H9 (cell line): ENCODE data around the gene S100A4. TPM values are rescaled to one million over a fixed set of nuclear protein-coding genes. Genes with fewer than 3 reads are reported as not detected.

Experiments
- DNase-seq: peaks from one replicate; pipeline ENCODE4 v3.0.0-alpha.2; 2017
- H2AFZ ChIP-seq: one replicate; pipeline ENCODE4 v1.6.1; 2013; ENCODE audit warnings: mild to moderate bottlenecking, low read length, control low read depth, moderate library complexity
- H2AK5ac ChIP-seq: 2 replicates; pipeline ENCODE4 v1.6.1; 2013; ENCODE audit warnings: low read length, control low read depth, mixed read lengths; ENCODE audit not compliant: insufficient read length
- H2BK120ac ChIP-seq: one replicate; pipeline ENCODE4 v1.6.1; 2013; ENCODE audit warnings: low read depth, mild to moderate bottlenecking, low read length, control low read depth, inconsistent platforms; ENCODE audit not compliant: poor library complexity, severe bottlenecking
- H2BK12ac ChIP-seq: 2 replicates; pipeline ENCODE4 v1.6.1; 2013; ENCODE audit warnings: low read length, control low read depth, mixed read lengths, low read depth; ENCODE audit not compliant: insufficient read length
- H2BK15ac ChIP-seq: 2 replicates; pipeline ENCODE4 v1.6.1; 2013; ENCODE audit warnings: low read depth, low read length, control low read depth
- H2BK20ac ChIP-seq: one replicate; pipeline ENCODE4 v1.6.1; 2013; ENCODE audit warnings: low read depth, mild to moderate bottlenecking, low read length, control low read depth, inconsistent platforms; ENCODE audit not compliant: poor library complexity, severe bottlenecking
- H2BK5ac ChIP-seq: 2 replicates; pipeline ENCODE4 v1.6.1; 2013; ENCODE audit warnings: low read length, control low read depth, mixed read lengths; ENCODE audit not compliant: insufficient read length
- H3K14ac ChIP-seq: 2 replicates; pipeline ENCODE4 v1.6.1; 2013; ENCODE audit warnings: low read length, control low read depth; ENCODE audit not compliant: insufficient read depth
- H3K18ac ChIP-seq: 2 replicates; pipeline ENCODE4 v1.6.1; 2013; ENCODE audit warnings: low read depth, mild to moderate bottlenecking, mixed read lengths, low read length, control low read depth; ENCODE audit not compliant: insufficient read length
- H3K23ac ChIP-seq: 2 replicates; pipeline ENCODE4 v1.6.1; 2013; ENCODE audit warnings: low read length, control low read depth, mixed read lengths, low read depth; ENCODE audit not compliant: insufficient read length
- H3K23me2 ChIP-seq: 2 replicates; pipeline ENCODE4 v1.6.1; 2013; ENCODE audit warnings: low read depth, mild to moderate bottlenecking, mixed read lengths, low read length, control low read depth; ENCODE audit not compliant: insufficient read length, poor library complexity, severe bottlenecking
- H3K27ac ChIP-seq: 2 replicates; pipeline ENCODE4 v1.5.1; 2013; ENCODE audit warnings: low read length, control low read depth, mixed read lengths, low read depth; ENCODE audit not compliant: insufficient read length
- H3K27me3 ChIP-seq: 2 replicates; pipeline ENCODE4 v1.6.1; 2013; ENCODE audit warnings: low read length, control low read depth, inconsistent platforms; ENCODE audit not compliant: insufficient read depth
- H3K4ac ChIP-seq: 2 replicates; pipeline ENCODE4 v1.6.1; 2013; ENCODE audit warnings: low read depth, mild to moderate bottlenecking, control low read depth, inconsistent platforms, low read length, moderate library complexity
- H3K4me1 ChIP-seq: 2 replicates; pipeline ENCODE4 v1.6.1; 2013; ENCODE audit warnings: low read length, control low read depth, inconsistent platforms; ENCODE audit not compliant: insufficient read depth
- H3K4me2 ChIP-seq: 2 replicates; pipeline ENCODE4 v1.6.1; 2013; ENCODE audit warnings: low read length, control low read depth, mixed read lengths; ENCODE audit not compliant: insufficient read length, insufficient read depth
- H3K56ac ChIP-seq: 2 replicates; pipeline ENCODE4 v1.6.1; 2013; ENCODE audit warnings: low read depth, mild to moderate bottlenecking, mixed read lengths, low read length, control low read depth; ENCODE audit not compliant: insufficient read length
- H3K79me1 ChIP-seq: 2 replicates; pipeline ENCODE4 v1.6.1; 2013; ENCODE audit warnings: low read depth, mild to moderate bottlenecking, moderate library complexity, low read length, control low read depth, inconsistent platforms; ENCODE audit not compliant: insufficient read depth, poor library complexity, severe bottlenecking
- H3K79me2 ChIP-seq: 2 replicates; pipeline ENCODE4 v1.6.1; 2013; ENCODE audit warnings: low read length, control low read depth, inconsistent platforms; ENCODE audit not compliant: insufficient read depth
- H3K9ac ChIP-seq: 2 replicates; pipeline ENCODE4 v1.6.1; 2013; ENCODE audit warnings: low read length, control low read depth, mixed read lengths; ENCODE audit not compliant: insufficient read length; ENCODE audit errors: extremely low read depth
- H3K9me3 ChIP-seq: one replicate; pipeline ENCODE4 v1.6.1; 2013; ENCODE audit warnings: low read depth, low read length, inconsistent platforms; ENCODE audit not compliant: control insufficient read depth
- H3T11ph ChIP-seq: one replicate; pipeline ENCODE4 v1.6.1; 2013; ENCODE audit warnings: mild to moderate bottlenecking, low read length, control low read depth, inconsistent platforms
- H4K20me1 ChIP-seq: one replicate; pipeline ENCODE4 v1.6.1; 2013; ENCODE audit not compliant: control insufficient read depth, insufficient read length, insufficient read depth
- H4K5ac ChIP-seq: 2 replicates; pipeline ENCODE4 v1.6.1; 2013; ENCODE audit warnings: low read depth, mild to moderate bottlenecking, mixed read lengths, low read length, control low read depth; ENCODE audit not compliant: insufficient read length
- H4K8ac ChIP-seq: replicated peaks from 2 replicates; pipeline ENCODE4 v1.6.1; 2013; ENCODE audit warnings: low read length, control low read depth, mixed read lengths, low read depth; ENCODE audit not compliant: insufficient read length
- H4K91ac ChIP-seq: 2 replicates; pipeline ENCODE4 v1.6.1; 2013; ENCODE audit warnings: low read depth, mild to moderate bottlenecking, moderate library complexity, mixed read lengths, low read length, control low read depth; ENCODE audit not compliant: insufficient read length
- H3K27ac Mint-ChIP-seq, 3 experiments: 2 replicates in 2 of 3; 3 replicates in 1 of 3; pipeline ENCODE4 v1.8.0; 2020 to 2021; ENCODE audit warnings: mixed read lengths in 3 of 3, mild to moderate bottlenecking in 1 of 3, moderate library complexity in 1 of 3
- H3K27me3 Mint-ChIP-seq: 2 replicates; pipeline ENCODE4 v1.8.0; 2021; ENCODE audit warnings: low read depth, mild to moderate bottlenecking, moderate library complexity, mixed read lengths
- H3K36me3 Mint-ChIP-seq, 3 experiments: 2 replicates in 2 of 3; 3 replicates in 1 of 3; pipeline ENCODE4 v1.8.0; 2020 to 2021; ENCODE audit warnings: low read depth in 3 of 3, mixed read lengths in 3 of 3; ENCODE audit not compliant: insufficient read depth in 1 of 3
- H3K4me1 Mint-ChIP-seq, 2 experiments: 2 replicates each; pipeline ENCODE4 v1.8.0; 2020; ENCODE audit warnings: mixed read lengths in 2 of 2
- H3K4me3 Mint-ChIP-seq, 2 experiments: 2 replicates in 1 of 2; 3 replicates in 1 of 2; pipeline ENCODE4 v1.8.0; 2020 to 2021; ENCODE audit warnings: mild to moderate bottlenecking in 2 of 2, mixed read lengths in 2 of 2, moderate library complexity in 1 of 2
- H3K9me3 Mint-ChIP-seq, 2 experiments: 2 replicates in 1 of 2; 3 replicates in 1 of 2; pipeline ENCODE4 v1.8.0; 2020; ENCODE audit warnings: mild to moderate bottlenecking in 2 of 2, mixed read lengths in 2 of 2, moderate library complexity in 1 of 2
- CTCF ChIP-seq: fragments of 200-600 bp; sonication (generic); conservative IDR thresholded peaks from 3 replicates; pipeline ENCODE4 v1.8.0; 2021; ENCODE audit warnings: antibody characterized with exemption, mild to moderate bottlenecking
- WGBS: extraction: QIAGEN DNeasy Blood & Tissue Kit; methylation state at CpG from one replicate; pipeline ENCODE4 v1.1.7; 2013; ENCODE audit warnings: missing lambda C conversion rate, low lambda C conversion rate, mixed read lengths; ENCODE audit not compliant: insufficient read length; ENCODE audit errors: extremely low coverage; 5-methylcytosine and 5-hydroxymethylcytosine counted together
- total RNA-seq: library from RNA; stranded (reverse); gene quantifications from 2 replicates; pipeline ENCODE4 v1.2.1, GENCODE V29; 2021

S100A4 gene
- total RNA-seq, 1 experiment from 2014 or later = 9.0 TPM

DNA sequence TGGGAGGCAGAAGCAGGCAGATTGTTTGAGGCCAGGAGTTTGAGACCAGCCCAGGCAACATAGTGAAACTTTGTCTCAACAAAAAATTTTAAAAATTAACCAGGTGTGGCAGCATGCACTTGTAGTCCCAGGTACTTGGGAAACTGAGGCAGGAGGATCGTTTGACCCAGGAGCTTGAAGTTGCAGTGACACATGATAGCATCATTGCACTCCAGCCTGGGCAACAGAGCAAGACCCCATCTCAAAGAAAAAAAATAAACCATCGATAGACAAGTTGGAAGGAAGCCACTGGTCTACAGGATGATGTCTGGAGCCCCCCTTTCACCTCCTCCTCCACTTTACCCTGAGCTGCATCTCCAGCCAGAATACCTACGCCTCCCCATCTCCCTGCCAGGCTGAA is 26.4 kb downstream of the S100A4 start:
- Mint-ChIP-seq H3K27me3 (peaks cover 62% of the 10 kb centered on the region), H3K4me1 (peaks cover 19 to 27% of the 10 kb centered on the region in 2 experiments), H3K4me3 (no peak overlapping the region), H3K27ac (no peak overlapping the region), H3K9me3 (peaks cover 2 to 3% of the 10 kb centered on the region in 2 experiments; a peak in 4 of 5 replicates), H3K36me3 (0 out of 7 replicates have a peak, but pooled peaks cover 0 to 2% (median 0%) of the 10 kb centered on the region in 3 experiments)
- Histone ChIP-seq H3K4me1 (peaks cover 4% of the 10 kb centered on the region; the same call in 1 of the 2 replicates), H2BK15ac (no peak overlapping the region), H4K20me1 (no peaks in the 10 kb centered on the region), H2BK12ac (no peak overlapping the region), H4K5ac (no peak overlapping the region), H3K18ac (no peak overlapping the region), H3K9me3 (no peaks in the 10 kb centered on the region), H2BK120ac (no peak overlapping the region), H2AFZ (no peak overlapping the region), H3K23ac (no peak overlapping the region), H2BK20ac (no peak overlapping the region), H3K56ac (no peak overlapping the region), H3K9ac (no peak overlapping the region), H3K27ac (no peak overlapping the region), H2AK5ac (no peak overlapping the region), H4K8ac (no peak overlapping the region), H3K4ac (no peak overlapping the region), H3K4me2 (no peak overlapping the region), H3K23me2 (no peaks in the 10 kb centered on the region), H3K14ac (no peak overlapping the region), H3K79me2 (no peaks in the 10 kb centered on the region), H2BK5ac (no peak overlapping the region), H3K79me1 (no peaks in the 10 kb centered on the region), H4K91ac (no peak overlapping the region), H3K27me3 (no peaks in the 10 kb centered on the region; the same call in 1 of the 2 replicates), H3T11ph (no peak overlapping the region)
- no CpG with 5 or more reads among the region's 3 CpGs for WGBS
- no peak for DNase-seq
- no peak for TF ChIP-seq CTCF
